ENCODE results near the gene AKNA.

AKNA gene

GRCh38 chr9:114392749-114393112, 4.9 kb upstream of the AKNA start:
- DNase-seq, result no peak

- no peak for DNase-seq
These were observed 3.2 kb upstream of the AKNA start for GRCh38 chr9:114390952-114391351.

GRCh38 chr9:114389612-114390368, 2.0 kb upstream of the AKNA start:
- DNase-seq, result no peak

- no peak for DNase-seq
These were observed 1.1 kb upstream of the AKNA start for GRCh38 chr9:114388764-114389375.

- no peak for DNase-seq
These were observed 538 bp upstream of the AKNA start for GRCh38 chr9:114388357-114388682.

- peak; percentile 86 for DNase-seq
These were observed 699 bp downstream of the AKNA start for GRCh38 chr9:114386886-114387679.

- DNase-seq, result peak; percentile 16
These were observed 1.4 kb downstream of the AKNA start for GRCh38 chr9:114386361-114386885.

GRCh38 chr9:114385397-114386181, 2.2 kb downstream of the AKNA start:
- no peak for DNase-seq

- no peak for DNase-seq
These were observed 2.9 kb downstream of the AKNA start for GRCh38 chr9:114384836-114385396.

- DNase-seq, result no peak
These were observed 3.4 kb downstream of the AKNA start for GRCh38 chr9:114384341-114384740.

- no peak for DNase-seq
These were observed 4.1 kb downstream of the AKNA start for GRCh38 chr9:114383521-114384231.

GRCh38 chr9:114382699-114383520, 4.9 kb downstream of the AKNA start:
- no peak for DNase-seq

GRCh38 chr9:114378883-114379282, 8.9 kb downstream of the AKNA start:
- no peak for DNase-seq

GRCh38 chr9:114378016-114378415, 9.8 kb downstream of the AKNA start:
- DNase-seq, result no peak

- DNase-seq, result no peak
These were observed 11.0 kb downstream of the AKNA start for GRCh38 chr9:114376586-114377445.

GRCh38 chr9:114375386-114376175, 12.2 kb downstream of the AKNA start:
- no peak for DNase-seq

GRCh38 chr9:114374936-114375335, 12.8 kb downstream of the AKNA start:
- no peak for DNase-seq

- no peak for DNase-seq
These were observed 13.6 kb downstream of the AKNA start for GRCh38 chr9:114373960-114374730.
